HG03196 (cell line): ENCODE measurements around the gene AATK.

Experiments
- ATAC-seq: cut with Tn5 transposase; IDR thresholded peaks from one replicate; pipeline ENCODE4 v1.9.1; 2021; ENCODE audit not compliant: unreplicated experiment

Gene AATK

GRCh38 chr17:81128774-81129173 is 37.2 kb downstream of the AATK start:
- no peak for ATAC-seq

GRCh38 chr17:81128338-81128737 is 37.7 kb downstream of the AATK start:
- ATAC-seq: no peak

GRCh38 chr17:81127526-81128177 is 38.4 kb downstream of the AATK start:
- ATAC-seq: no peak

GRCh38 chr17:81127133-81127455 is 38.9 kb downstream of the AATK start:
- ATAC-seq: no peak

- ATAC-seq: no peak
These were observed 39.5 kb downstream of the AATK start for GRCh38 chr17:81126281-81127132.

- ATAC-seq: no peak
These were observed 40.4 kb downstream of the AATK start for GRCh38 chr17:81125573-81126081.

- ATAC-seq: no peak
These were observed 41.6 kb downstream of the AATK start for GRCh38 chr17:81124377-81124776.

- ATAC-seq: no peak
These were observed 42.7 kb downstream of the AATK start for GRCh38 chr17:81123052-81124048.

- ATAC-seq: no peak
These were observed 43.9 kb downstream of the AATK start for GRCh38 chr17:81121841-81122733.

- no peak for ATAC-seq
These were observed 45.1 kb downstream of the AATK start for GRCh38 chr17:81120695-81121621.

GRCh38 chr17:81120149-81120484 is 45.9 kb downstream of the AATK start:
- no peak for ATAC-seq

GRCh38 chr17:81119223-81120148 is 46.5 kb downstream of the AATK start:
- no peak for ATAC-seq

GRCh38 chr17:81118308-81119221 is 47.5 kb downstream of the AATK start:
- ATAC-seq: no peak

GRCh38 chr17:81117672-81118198 is 48.3 kb downstream of the AATK start:
- ATAC-seq: no peak

- no peak for ATAC-seq
These were observed 49.3 kb downstream of the AATK start for GRCh38 chr17:81116704-81117103.

GRCh38 chr17:81115749-81116464 is 50.1 kb downstream of the AATK start:
- ATAC-seq: no peak
